MCF 10A (cell line): Measurements from ENCODE around the gene POLR3A. TPM values are rescaled to one million over a fixed set of nuclear protein-coding genes. Genes with fewer than 3 reads are reported as not detected.

Experiments
- BruUV-seq: library from RNA; stranded (reverse); fragments of 400-500 nt; replicated peaks from 2 replicates; lab custom pipeline; 2021; lab: Mats Ljungman, UMichigan
- CTCF ChIA-PET: fragments of 300-600 bp; sonication (Branson Sonifier 250); formaldehyde crosslinking; extraction: SDS; loops from one replicate; lab custom pipeline; 2021; ENCODE audit warnings: antibody characterized with exemption, inconsistent platforms; lab: Yijun Ruan, JAX
- POLR2A ChIA-PET: fragments of 300-600, 350-650 bp; sonication (Branson Sonifier 250); formaldehyde crosslinking; extraction: SDS; loops from one replicate; lab custom pipeline; 2020; ENCODE audit warnings: antibody characterized with exemption, inconsistent platforms; lab: Yijun Ruan, JAX
- DNase-seq: peaks from one replicate; pipeline ENCODE4 v3.0.0-alpha.2; 2018; ENCODE audit not compliant: unreplicated experiment
- H3K27ac Mint-ChIP-seq: one replicate; pipeline ENCODE4 v1.8.0; 2022; ENCODE audit warnings: mild to moderate bottlenecking, low read depth, mixed read lengths; ENCODE audit not compliant: unreplicated experiment
- H3K27me3 Mint-ChIP-seq: one replicate; pipeline ENCODE4 v1.8.0; 2022; ENCODE audit warnings: mixed read lengths; ENCODE audit not compliant: insufficient read depth, unreplicated experiment
- H3K36me3 Mint-ChIP-seq: one replicate; pipeline ENCODE4 v1.8.0; 2022; ENCODE audit warnings: mild to moderate bottlenecking, moderate library complexity, mixed read lengths; ENCODE audit not compliant: insufficient read depth, unreplicated experiment
- H3K4me1 Mint-ChIP-seq: one replicate; pipeline ENCODE4 v1.8.0; 2022; ENCODE audit warnings: mixed read lengths; ENCODE audit not compliant: insufficient read depth, unreplicated experiment
- H3K4me3 Mint-ChIP-seq: one replicate; pipeline ENCODE4 v1.8.0; 2022; ENCODE audit warnings: mild to moderate bottlenecking, moderate library complexity, mixed read lengths; ENCODE audit not compliant: unreplicated experiment
- H3K9me3 Mint-ChIP-seq: one replicate; pipeline ENCODE4 v1.8.0; 2022; ENCODE audit warnings: mixed read lengths; ENCODE audit not compliant: unreplicated experiment
- intact Hi-C: fragments of 100-400 bp; cut with micrococcal nuclease; formaldehyde crosslinking; loops from 2 replicates; pipeline ENCODE4 v1.14.1; 2022
- total RNA-seq: library from RNA; stranded (reverse); gene quantifications from 2 replicates; pipeline ENCODE4 v1.2.3, GENCODE V29; 2022
- TF ChIP-seq, protein P1 (sequence below): fragments of 200-600 bp; IDR thresholded peaks from one replicate; pipeline ENCODE4 v1.8.0; 2022; ENCODE audit warnings: antibody characterized with exemption, mild to moderate bottlenecking; ENCODE audit not compliant: unreplicated experiment

POLR3A gene
- total RNA-seq, 1 experiment from 2014 or later = 19.1 TPM

GRCh38 chr10:78033637-78034470 is 4.5 kb upstream of the POLR3A start, which contains the start of gene RPS24:
RPS24 (plus strand) TSS chr10:78033863; CDS start chr10:78033902, 39 bp downstream.
- Mint-ChIP-seq H3K9me3 (no peaks in the 10 kb centered on the region), H3K4me1 (peaks cover 32% of the 10 kb centered on the region), H3K27ac (peak within 1 kb of the TSS; percentile 77), H3K4me3 (peak within 1 kb of the TSS; percentile 84), H3K36me3 (peaks cover 57% of the 10 kb centered on the region), H3K27me3 (no peaks in the 10 kb centered on the region)
- CTCF ChIA-PET = no interaction called here
- POLR2A ChIA-PET = interaction anchor here (0.7 to 2.3 kb wide), 14 partner anchors 11 to 1071 kb away, joined by 3 to 9 read pairs (median 4); no protein-coding TSS in a partner anchor
- peak; percentile 98 for DNase-seq
- intact Hi-C loops = loop anchor here (10.0 kb wide), 1 partner anchor 869 kb away; no protein-coding TSS in a partner anchor
- BruUV-seq = no TSS peak
- TF ChIP-seq, protein P1, sequence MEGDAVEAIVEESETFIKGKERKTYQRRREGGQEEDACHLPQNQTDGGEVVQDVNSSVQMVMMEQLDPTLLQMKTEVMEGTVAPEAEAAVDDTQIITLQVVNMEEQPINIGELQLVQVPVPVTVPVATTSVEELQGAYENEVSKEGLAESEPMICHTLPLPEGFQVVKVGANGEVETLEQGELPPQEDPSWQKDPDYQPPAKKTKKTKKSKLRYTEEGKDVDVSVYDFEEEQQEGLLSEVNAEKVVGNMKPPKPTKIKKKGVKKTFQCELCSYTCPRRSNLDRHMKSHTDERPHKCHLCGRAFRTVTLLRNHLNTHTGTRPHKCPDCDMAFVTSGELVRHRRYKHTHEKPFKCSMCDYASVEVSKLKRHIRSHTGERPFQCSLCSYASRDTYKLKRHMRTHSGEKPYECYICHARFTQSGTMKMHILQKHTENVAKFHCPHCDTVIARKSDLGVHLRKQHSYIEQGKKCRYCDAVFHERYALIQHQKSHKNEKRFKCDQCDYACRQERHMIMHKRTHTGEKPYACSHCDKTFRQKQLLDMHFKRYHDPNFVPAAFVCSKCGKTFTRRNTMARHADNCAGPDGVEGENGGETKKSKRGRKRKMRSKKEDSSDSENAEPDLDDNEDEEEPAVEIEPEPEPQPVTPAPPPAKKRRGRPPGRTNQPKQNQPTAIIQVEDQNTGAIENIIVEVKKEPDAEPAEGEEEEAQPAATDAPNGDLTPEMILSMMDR = no peak

DNA sequence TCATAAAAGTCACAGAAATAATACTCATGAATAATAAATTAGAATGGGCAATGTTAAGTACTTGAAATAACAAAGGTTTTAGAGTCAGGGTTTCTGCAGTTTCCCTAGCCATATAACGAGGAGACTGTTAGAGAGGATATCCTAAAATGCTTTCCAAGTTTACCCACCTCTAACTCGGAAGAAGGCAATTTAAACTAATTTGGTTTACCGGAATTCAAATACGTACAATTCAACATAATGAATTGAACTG is 4.0 kb upstream of the POLR3A start:
- BruUV-seq = no TSS peak
- CTCF ChIA-PET = interaction anchor here (0.7 kb wide), 1 partner anchor 250 kb away, joined by 3 read pairs; no protein-coding TSS in a partner anchor
- TF ChIP-seq, protein P1 = no peak
- H3K36me3 Mint-ChIP-seq = peaks cover 51% of the 10 kb centered on the region
- H3K27ac Mint-ChIP-seq = peak overlapping the region; percentile 77
- H3K4me1 Mint-ChIP-seq = peaks cover 33% of the 10 kb centered on the region
- no peak for DNase-seq
- intact Hi-C loops = loop anchor here (10.0 kb wide), 1 partner anchor 869 kb away; no protein-coding TSS in a partner anchor
- no peaks in the 10 kb centered on the region for H3K9me3 Mint-ChIP-seq
- peak overlapping the region; percentile 84 for H3K4me3 Mint-ChIP-seq
- H3K27me3 Mint-ChIP-seq = no peaks in the 10 kb centered on the region
- POLR2A ChIA-PET = interaction anchor here (1.4 to 2.3 kb wide), 2 partner anchors 14 to 152 kb away, joined by 4 to 9 read pairs; no protein-coding TSS in a partner anchor

- TSS peak; percentile 39 for BruUV-seq
Measured at GRCh38 chr10:78028438-78029268, 662 bp downstream of the POLR3A start.

More at GRCh38 chr10:78028438-78029268, 662 bp downstream of the POLR3A start:
- H3K36me3 Mint-ChIP-seq = peaks cover 40% of the 10 kb centered on the region
- no peak for DNase-seq
- peak overlapping the region; percentile 95 for H3K4me3 Mint-ChIP-seq
- H3K27ac Mint-ChIP-seq = peak overlapping the region; percentile 93
- H3K27me3 Mint-ChIP-seq = no peaks in the 10 kb centered on the region
- POLR2A ChIA-PET = interaction anchor here (0.6 to 1.8 kb wide), 6 partner anchors 16 to 179 kb away, joined by 3 to 6 read pairs (median 4); no protein-coding TSS in a partner anchor
- TF ChIP-seq, protein P1 = no peak
- H3K9me3 Mint-ChIP-seq = no peaks in the 10 kb centered on the region
- peaks cover 37% of the 10 kb centered on the region for H3K4me1 Mint-ChIP-seq
- intact Hi-C loops = loop anchor here (1.0 kb wide), 1 partner anchor 182 kb away; no protein-coding TSS in a partner anchor
- CTCF ChIA-PET = interaction anchor here (0.7 to 3.6 kb wide), 8 partner anchors 10 to 217 kb away, joined by 3 to 12 read pairs (median 4); no protein-coding TSS in a partner anchor
